Stimulated activated naive CD4-positive, alpha-beta T cell treated with Interleukin-2 at 50 U/mL for 16 hours (primary cell): Measurements from ENCODE around the gene EIPR1.
"Not testable (repeated sequence)": the region's sequence is repeated elsewhere in the genome, so short reads cannot be mapped to it uniquely, and the experiment has no call there.

Experiments
- DNase-seq: peaks from one replicate; lab custom pipeline; 2025; lab: John Stamatoyannopoulos, UW

The EIPR1 gene

DNA sequence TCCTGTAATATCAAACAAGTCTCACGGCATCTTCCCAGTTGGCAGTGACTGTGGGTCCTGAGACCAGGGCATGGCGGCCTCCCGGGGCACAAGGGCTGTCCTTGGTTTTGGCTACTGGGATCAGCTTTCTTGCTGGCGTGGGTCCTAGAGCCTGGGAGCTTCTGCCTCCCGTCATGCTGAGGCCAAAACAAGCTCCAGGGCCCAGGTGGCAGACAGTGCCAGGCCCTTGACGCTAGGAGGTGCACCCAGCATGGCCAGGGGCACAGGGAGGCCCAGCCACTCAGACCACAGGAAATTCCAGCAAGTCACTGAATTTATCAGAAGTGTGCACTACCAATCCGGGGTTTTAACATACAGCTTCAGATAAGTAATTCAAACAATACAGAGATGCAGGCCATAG, 184.7 kb downstream of the EIPR1 start:
- no peak for DNase-seq

GRCh38 chr2:3192281-3192818, 185.3 kb downstream of the EIPR1 start:
- no peak for DNase-seq

GRCh38 chr2:3189961-3190360, 187.7 kb downstream of the EIPR1 start:
- no peak for DNase-seq

DNA sequence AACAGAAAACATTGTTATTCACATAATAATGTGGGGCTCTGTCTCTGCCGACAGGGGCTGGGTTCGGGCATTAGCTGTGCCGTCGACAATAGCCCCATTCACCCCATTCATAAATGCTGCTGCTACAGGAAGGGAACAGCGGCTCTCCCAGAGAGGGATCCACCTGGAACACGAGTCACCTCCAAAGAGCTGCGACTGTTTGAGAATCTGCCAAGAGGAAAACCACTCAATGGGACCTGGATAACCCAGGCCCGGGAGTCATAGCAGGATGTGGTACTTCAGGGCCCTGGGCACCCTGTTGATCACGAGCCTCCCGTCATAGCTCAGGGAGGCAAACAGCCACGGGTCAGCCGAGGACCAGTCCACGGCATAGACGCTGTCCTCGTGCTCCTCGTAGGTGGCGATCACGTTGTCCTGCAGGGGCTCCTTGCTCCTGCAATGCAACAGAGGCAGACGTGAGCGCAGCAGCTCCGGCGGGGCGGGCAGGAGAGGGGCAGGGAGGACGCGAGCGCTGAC, 188.5 kb downstream of the EIPR1 start:
- DNase-seq = no peak

DNA sequence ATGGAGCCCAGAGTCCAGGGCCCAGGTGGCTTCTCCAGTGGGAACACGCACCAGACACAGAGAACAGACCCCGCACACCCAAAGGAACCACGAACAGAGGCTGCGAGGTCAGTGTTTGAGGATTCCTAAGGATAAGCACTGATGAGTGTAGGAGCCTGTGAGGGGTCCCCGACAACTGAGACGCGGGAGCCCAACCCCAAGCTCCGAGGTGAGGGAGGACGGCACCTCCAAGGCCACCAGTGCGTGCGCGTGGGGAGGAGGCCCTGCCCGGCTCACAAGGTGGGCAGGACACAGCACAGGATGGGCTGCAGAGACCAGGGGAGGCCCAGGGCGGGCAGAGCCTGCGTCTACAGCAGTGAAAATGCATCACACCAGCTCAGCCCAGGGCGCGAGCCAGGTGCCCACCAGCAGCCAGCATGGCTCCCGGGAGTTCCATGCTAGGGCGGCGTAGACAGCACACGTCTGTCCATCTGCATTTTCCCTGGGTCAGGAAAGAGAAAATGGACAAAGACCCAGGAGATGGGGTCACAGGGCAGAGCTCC, 189.1 kb downstream of the EIPR1 start:
- DNase-seq = no peak

DNA sequence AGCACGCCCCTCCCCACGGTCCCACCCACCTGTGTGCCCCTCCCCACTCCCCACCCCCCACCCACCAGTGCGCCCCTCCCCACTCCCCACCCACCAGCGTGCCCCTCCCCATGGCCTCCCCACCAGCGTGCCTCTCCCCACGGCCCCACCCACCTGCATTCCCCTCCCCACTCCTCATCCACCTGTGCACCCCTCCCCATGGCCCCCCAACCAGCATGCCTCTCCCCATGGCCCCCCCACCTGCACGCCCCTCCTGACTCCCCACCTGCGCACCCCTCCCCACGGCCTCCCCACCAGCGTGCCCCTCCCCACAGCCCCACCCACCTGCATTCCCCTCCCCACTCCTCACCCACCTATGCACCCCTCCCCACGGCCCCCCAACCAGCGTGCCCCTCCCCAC, 190.2 kb downstream of the EIPR1 start:
- DNase-seq = no peak

GRCh38 chr2:3186766-3187165, 190.9 kb downstream of the EIPR1 start:
- no peak for DNase-seq

DNA sequence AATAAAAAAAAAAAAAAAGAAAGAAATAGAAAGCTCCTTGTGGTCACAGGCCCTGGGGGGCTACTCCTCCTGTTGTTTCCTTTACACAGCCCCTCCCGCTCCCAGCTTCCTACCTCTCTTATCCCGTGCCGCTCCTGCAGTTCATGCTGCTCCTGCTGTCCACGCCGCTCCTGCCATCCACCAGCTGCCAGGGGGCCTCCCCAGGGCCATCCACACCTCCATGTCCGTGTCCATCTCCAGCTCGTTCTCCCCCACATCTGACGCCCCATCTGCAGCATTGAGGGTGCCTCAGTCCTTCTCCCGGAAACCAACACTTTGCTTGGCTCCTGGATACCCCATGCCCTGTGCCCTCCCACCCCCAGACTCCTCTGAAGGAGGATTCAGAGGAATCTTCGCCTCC, 191.7 kb downstream of the EIPR1 start:
- DNase-seq = no peak

DNA sequence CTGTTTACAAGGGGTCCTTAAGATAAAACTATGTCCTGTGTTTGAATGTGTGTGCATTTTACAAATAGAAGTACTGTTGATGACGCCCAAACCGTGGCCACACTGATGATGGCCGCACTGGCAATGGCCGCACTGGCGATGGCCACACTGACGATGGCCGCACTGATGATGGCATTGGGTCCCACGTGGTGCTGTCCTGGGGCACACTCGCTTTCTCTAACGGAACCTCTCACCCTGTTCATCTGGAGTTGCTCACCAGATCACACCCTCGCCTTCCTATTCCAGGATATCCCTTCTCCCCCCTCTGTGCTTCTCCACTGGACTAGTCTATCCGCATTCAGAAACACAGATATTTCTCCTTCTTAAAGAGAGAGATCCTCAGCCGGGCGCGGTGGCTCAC, 192.4 kb downstream of the EIPR1 start:
- no peak for DNase-seq

GRCh38 chr2:3184167-3184566, 193.5 kb downstream of the EIPR1 start:
- no peak for DNase-seq

GRCh38 chr2:3183766-3184165, 193.9 kb downstream of the EIPR1 start:
- DNase-seq = no peak

DNA sequence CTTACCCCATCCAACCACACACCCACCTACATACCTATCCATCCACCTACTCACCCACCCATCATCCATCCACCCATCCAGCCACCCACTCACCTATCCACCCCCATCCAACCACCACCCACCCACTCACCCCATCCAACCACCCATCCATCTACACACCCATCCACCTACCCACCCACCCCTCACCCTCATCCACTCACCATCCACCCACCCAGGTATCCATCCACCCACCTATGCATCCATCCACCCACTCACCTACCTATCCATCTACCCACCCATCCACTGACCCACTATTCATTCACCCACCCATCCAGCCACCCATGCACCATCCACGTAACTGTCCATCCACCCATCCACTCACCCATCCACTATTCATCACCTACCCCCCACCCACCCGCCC, 194.8 kb downstream of the EIPR1 start:
- DNase-seq = no peak

- DNase-seq = no peak
Measured at GRCh38 chr2:3181416-3182010, 196.1 kb downstream of the EIPR1 start.

- DNase-seq = not testable (repeated sequence)
Measured at GRCh38 chr2:3180909-3181221, 196.8 kb downstream of the EIPR1 start.

GRCh38 chr2:3180082-3180908, 197.3 kb downstream of the EIPR1 start:
- no peak for DNase-seq

DNA sequence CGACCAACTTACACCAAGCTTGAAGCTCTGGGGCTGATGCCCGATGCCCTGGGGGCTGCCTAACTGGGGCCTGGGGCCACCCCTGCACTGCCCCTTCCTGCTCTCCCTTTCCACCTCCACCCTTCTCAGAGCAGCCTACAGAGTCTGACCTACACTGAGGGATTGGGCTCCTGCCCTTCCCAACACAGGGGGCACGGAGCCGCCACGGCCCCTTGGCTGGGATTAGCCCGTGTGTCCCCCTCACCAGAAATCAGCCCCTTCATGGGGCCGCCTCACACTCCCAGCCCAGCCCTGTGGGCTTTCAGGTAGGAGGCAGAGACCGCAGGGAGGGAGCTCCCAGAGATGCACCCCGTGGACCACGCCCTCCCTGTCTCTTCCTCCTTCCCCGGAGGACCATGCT, 198.0 kb downstream of the EIPR1 start:
- DNase-seq = no peak

DNA sequence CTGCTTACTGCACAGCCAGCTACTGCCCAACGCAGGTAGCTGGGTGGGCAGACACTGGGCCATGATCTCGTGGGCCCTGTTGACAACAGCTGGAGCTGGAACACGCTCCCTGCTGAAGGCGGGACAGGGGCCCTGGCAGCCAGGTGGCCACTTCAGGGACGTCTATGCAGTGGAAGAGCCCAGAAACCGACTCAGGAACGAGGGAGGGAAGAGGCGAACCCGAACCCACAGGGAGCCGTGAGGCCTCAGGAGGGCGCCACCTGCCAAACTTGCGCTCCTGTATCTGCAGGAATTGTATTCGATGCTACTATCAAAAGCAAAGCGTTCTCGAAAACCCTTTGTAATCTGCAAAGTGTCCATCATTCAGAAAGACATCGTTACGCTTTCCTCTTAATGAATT, 198.4 kb downstream of the EIPR1 start:
- DNase-seq = no peak

GRCh38 chr2:3178578-3179031, 199.0 kb downstream of the EIPR1 start:
- DNase-seq = no peak

DNA sequence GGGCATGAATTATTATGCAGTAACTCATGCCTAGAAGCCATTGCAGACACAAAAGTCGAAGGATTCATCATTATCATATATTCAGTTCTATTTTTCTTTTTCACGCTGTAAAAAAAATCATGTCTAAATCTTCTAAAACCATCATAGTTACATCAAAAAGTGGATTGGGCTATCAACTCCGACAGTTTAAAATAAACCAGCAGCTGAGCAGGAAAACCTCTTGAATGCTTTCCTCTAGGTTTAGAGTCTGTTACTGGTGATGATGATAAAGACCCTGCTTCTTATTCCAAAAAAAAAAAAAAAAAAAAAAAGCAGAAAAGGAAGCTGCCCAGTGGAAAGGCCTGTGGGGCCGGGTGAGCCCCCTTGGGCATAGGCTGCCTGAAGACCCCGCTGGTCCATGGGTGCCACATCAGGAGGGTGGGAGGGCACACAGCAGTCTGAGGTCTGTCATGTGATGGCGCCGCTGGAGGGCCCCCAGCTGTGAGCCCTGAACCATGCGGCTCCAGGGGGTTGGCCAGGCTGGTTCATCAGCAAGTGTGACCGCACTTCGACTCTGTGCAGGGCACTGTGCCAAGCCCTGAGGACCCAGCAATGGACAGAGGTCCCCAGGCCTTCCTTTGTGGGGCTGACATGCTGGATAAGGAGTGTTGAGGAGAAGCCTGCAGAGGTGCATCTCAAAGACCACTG, 199.6 kb downstream of the EIPR1 start:
- DNase-seq = no peak

- no peak for DNase-seq
Measured at GRCh38 chr2:3176869-3177255, 200.8 kb downstream of the EIPR1 start.

DNA sequence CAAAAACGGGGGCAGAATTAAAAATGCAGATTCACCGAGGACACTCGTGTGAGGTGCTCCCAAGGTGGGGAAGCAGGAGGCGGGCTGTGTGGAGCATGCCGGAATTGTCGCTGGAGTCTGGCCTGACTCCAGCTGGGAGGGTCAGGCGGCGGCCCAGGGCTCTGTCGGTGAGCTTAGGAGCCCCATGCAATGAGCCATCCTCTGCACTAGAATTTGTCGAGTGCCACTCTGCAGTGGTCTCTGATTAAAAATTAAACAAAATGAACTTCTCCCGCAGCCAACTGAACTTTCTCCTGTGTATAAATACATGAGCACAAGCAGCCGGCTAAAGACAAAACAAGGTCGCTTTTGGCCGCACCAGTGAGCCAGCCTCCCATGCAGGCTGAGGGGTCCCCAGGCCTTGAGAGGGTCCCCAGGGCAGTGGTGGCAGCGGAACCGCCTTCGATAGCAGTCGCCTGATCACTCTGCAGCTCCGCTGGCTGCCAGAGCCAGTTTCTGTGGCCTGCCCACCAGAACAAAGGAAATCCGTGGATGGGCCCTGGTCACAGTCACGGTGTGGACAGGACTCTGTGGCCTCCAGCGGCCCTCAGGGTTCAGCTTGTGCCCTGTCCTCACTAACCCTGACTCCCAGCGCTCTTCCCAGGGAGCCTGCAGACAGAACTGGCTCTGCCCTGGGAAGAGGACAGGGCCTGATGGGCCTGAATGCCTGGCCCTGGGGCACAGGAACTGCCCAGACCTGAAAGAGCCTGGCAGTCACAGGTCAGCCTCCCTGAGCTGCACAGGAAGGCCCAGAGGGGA, 201.3 kb downstream of the EIPR1 start:
- DNase-seq = no peak

- DNase-seq = no peak
Measured at GRCh38 chr2:3175568-3175955, 202.1 kb downstream of the EIPR1 start.
